H9 (cell line): Measurements from ENCODE around the gene ANXA2. TPM values are rescaled to one million over a fixed set of nuclear protein-coding genes. Genes with fewer than 3 reads are reported as not detected.

Experiments
- DNase-seq: peaks from one replicate; pipeline ENCODE4 v3.0.0-alpha.2; 2017
- H2AFZ ChIP-seq: one replicate; pipeline ENCODE4 v1.6.1; 2013; ENCODE audit warnings: mild to moderate bottlenecking, low read length, control low read depth, moderate library complexity
- H2AK5ac ChIP-seq: 2 replicates; pipeline ENCODE4 v1.6.1; 2013; ENCODE audit warnings: low read length, control low read depth, mixed read lengths; ENCODE audit not compliant: insufficient read length
- H2BK120ac ChIP-seq: one replicate; pipeline ENCODE4 v1.6.1; 2013; ENCODE audit warnings: low read depth, mild to moderate bottlenecking, low read length, control low read depth, inconsistent platforms; ENCODE audit not compliant: poor library complexity, severe bottlenecking
- H2BK12ac ChIP-seq: 2 replicates; pipeline ENCODE4 v1.6.1; 2013; ENCODE audit warnings: low read length, control low read depth, mixed read lengths, low read depth; ENCODE audit not compliant: insufficient read length
- H2BK15ac ChIP-seq: 2 replicates; pipeline ENCODE4 v1.6.1; 2013; ENCODE audit warnings: low read depth, low read length, control low read depth
- H2BK20ac ChIP-seq: one replicate; pipeline ENCODE4 v1.6.1; 2013; ENCODE audit warnings: low read depth, mild to moderate bottlenecking, low read length, control low read depth, inconsistent platforms; ENCODE audit not compliant: poor library complexity, severe bottlenecking
- H2BK5ac ChIP-seq: 2 replicates; pipeline ENCODE4 v1.6.1; 2013; ENCODE audit warnings: low read length, control low read depth, mixed read lengths; ENCODE audit not compliant: insufficient read length
- H3K14ac ChIP-seq: 2 replicates; pipeline ENCODE4 v1.6.1; 2013; ENCODE audit warnings: low read length, control low read depth; ENCODE audit not compliant: insufficient read depth
- H3K18ac ChIP-seq: 2 replicates; pipeline ENCODE4 v1.6.1; 2013; ENCODE audit warnings: low read depth, mild to moderate bottlenecking, mixed read lengths, low read length, control low read depth; ENCODE audit not compliant: insufficient read length
- H3K23ac ChIP-seq: 2 replicates; pipeline ENCODE4 v1.6.1; 2013; ENCODE audit warnings: low read length, control low read depth, mixed read lengths, low read depth; ENCODE audit not compliant: insufficient read length
- H3K23me2 ChIP-seq: 2 replicates; pipeline ENCODE4 v1.6.1; 2013; ENCODE audit warnings: low read depth, mild to moderate bottlenecking, mixed read lengths, low read length, control low read depth; ENCODE audit not compliant: insufficient read length, poor library complexity, severe bottlenecking
- H3K27ac ChIP-seq: 2 replicates; pipeline ENCODE4 v1.5.1; 2013; ENCODE audit warnings: low read length, control low read depth, mixed read lengths, low read depth; ENCODE audit not compliant: insufficient read length
- H3K27me3 ChIP-seq: 2 replicates; pipeline ENCODE4 v1.6.1; 2013; ENCODE audit warnings: low read length, control low read depth, inconsistent platforms; ENCODE audit not compliant: insufficient read depth
- H3K4ac ChIP-seq: 2 replicates; pipeline ENCODE4 v1.6.1; 2013; ENCODE audit warnings: low read depth, mild to moderate bottlenecking, control low read depth, inconsistent platforms, low read length, moderate library complexity
- H3K4me1 ChIP-seq: 2 replicates; pipeline ENCODE4 v1.6.1; 2013; ENCODE audit warnings: low read length, control low read depth, inconsistent platforms; ENCODE audit not compliant: insufficient read depth
- H3K4me2 ChIP-seq: 2 replicates; pipeline ENCODE4 v1.6.1; 2013; ENCODE audit warnings: low read length, control low read depth, mixed read lengths; ENCODE audit not compliant: insufficient read length, insufficient read depth
- H3K56ac ChIP-seq: 2 replicates; pipeline ENCODE4 v1.6.1; 2013; ENCODE audit warnings: low read depth, mild to moderate bottlenecking, mixed read lengths, low read length, control low read depth; ENCODE audit not compliant: insufficient read length
- H3K79me1 ChIP-seq: 2 replicates; pipeline ENCODE4 v1.6.1; 2013; ENCODE audit warnings: low read depth, mild to moderate bottlenecking, moderate library complexity, low read length, control low read depth, inconsistent platforms; ENCODE audit not compliant: insufficient read depth, poor library complexity, severe bottlenecking
- H3K79me2 ChIP-seq: 2 replicates; pipeline ENCODE4 v1.6.1; 2013; ENCODE audit warnings: low read length, control low read depth, inconsistent platforms; ENCODE audit not compliant: insufficient read depth
- H3K9ac ChIP-seq: 2 replicates; pipeline ENCODE4 v1.6.1; 2013; ENCODE audit warnings: low read length, control low read depth, mixed read lengths; ENCODE audit not compliant: insufficient read length; ENCODE audit errors: extremely low read depth
- H3K9me3 ChIP-seq: one replicate; pipeline ENCODE4 v1.6.1; 2013; ENCODE audit warnings: low read depth, low read length, inconsistent platforms; ENCODE audit not compliant: control insufficient read depth
- H3T11ph ChIP-seq: one replicate; pipeline ENCODE4 v1.6.1; 2013; ENCODE audit warnings: mild to moderate bottlenecking, low read length, control low read depth, inconsistent platforms
- H4K20me1 ChIP-seq: one replicate; pipeline ENCODE4 v1.6.1; 2013; ENCODE audit not compliant: control insufficient read depth, insufficient read length, insufficient read depth
- H4K5ac ChIP-seq: 2 replicates; pipeline ENCODE4 v1.6.1; 2013; ENCODE audit warnings: low read depth, mild to moderate bottlenecking, mixed read lengths, low read length, control low read depth; ENCODE audit not compliant: insufficient read length
- H4K8ac ChIP-seq: replicated peaks from 2 replicates; pipeline ENCODE4 v1.6.1; 2013; ENCODE audit warnings: low read length, control low read depth, mixed read lengths, low read depth; ENCODE audit not compliant: insufficient read length
- H4K91ac ChIP-seq: 2 replicates; pipeline ENCODE4 v1.6.1; 2013; ENCODE audit warnings: low read depth, mild to moderate bottlenecking, moderate library complexity, mixed read lengths, low read length, control low read depth; ENCODE audit not compliant: insufficient read length
- H3K27ac Mint-ChIP-seq, 3 experiments: 2 replicates in 2 of 3; 3 replicates in 1 of 3; pipeline ENCODE4 v1.8.0; 2020 to 2021; ENCODE audit warnings: mixed read lengths in 3 of 3, mild to moderate bottlenecking in 1 of 3, moderate library complexity in 1 of 3
- H3K27me3 Mint-ChIP-seq: 2 replicates; pipeline ENCODE4 v1.8.0; 2021; ENCODE audit warnings: low read depth, mild to moderate bottlenecking, moderate library complexity, mixed read lengths
- H3K36me3 Mint-ChIP-seq, 3 experiments: 2 replicates in 2 of 3; 3 replicates in 1 of 3; pipeline ENCODE4 v1.8.0; 2020 to 2021; ENCODE audit warnings: low read depth in 3 of 3, mixed read lengths in 3 of 3; ENCODE audit not compliant: insufficient read depth in 1 of 3
- H3K4me1 Mint-ChIP-seq, 2 experiments: 2 replicates each; pipeline ENCODE4 v1.8.0; 2020; ENCODE audit warnings: mixed read lengths in 2 of 2
- H3K4me3 Mint-ChIP-seq, 2 experiments: 2 replicates in 1 of 2; 3 replicates in 1 of 2; pipeline ENCODE4 v1.8.0; 2020 to 2021; ENCODE audit warnings: mild to moderate bottlenecking in 2 of 2, mixed read lengths in 2 of 2, moderate library complexity in 1 of 2
- H3K9me3 Mint-ChIP-seq, 2 experiments: 2 replicates in 1 of 2; 3 replicates in 1 of 2; pipeline ENCODE4 v1.8.0; 2020; ENCODE audit warnings: mild to moderate bottlenecking in 2 of 2, mixed read lengths in 2 of 2, moderate library complexity in 1 of 2
- WGBS: extraction: QIAGEN DNeasy Blood & Tissue Kit; methylation state at CpG from one replicate; pipeline ENCODE4 v1.1.7; 2013; ENCODE audit warnings: missing lambda C conversion rate, low lambda C conversion rate, mixed read lengths; ENCODE audit not compliant: insufficient read length; ENCODE audit errors: extremely low coverage; 5-methylcytosine and 5-hydroxymethylcytosine counted together
- total RNA-seq: library from RNA; stranded (reverse); gene quantifications from 2 replicates; pipeline ENCODE4 v1.2.1, GENCODE V29; 2021
- TF ChIP-seq, protein P1 (sequence below): fragments of 200-600 bp; sonication (generic); conservative IDR thresholded peaks from 3 replicates; pipeline ENCODE4 v1.8.0; 2021; ENCODE audit warnings: antibody characterized with exemption, mild to moderate bottlenecking

ANXA2 gene
- total RNA-seq, 1 experiment from 2014 or later = 126 TPM

DNA sequence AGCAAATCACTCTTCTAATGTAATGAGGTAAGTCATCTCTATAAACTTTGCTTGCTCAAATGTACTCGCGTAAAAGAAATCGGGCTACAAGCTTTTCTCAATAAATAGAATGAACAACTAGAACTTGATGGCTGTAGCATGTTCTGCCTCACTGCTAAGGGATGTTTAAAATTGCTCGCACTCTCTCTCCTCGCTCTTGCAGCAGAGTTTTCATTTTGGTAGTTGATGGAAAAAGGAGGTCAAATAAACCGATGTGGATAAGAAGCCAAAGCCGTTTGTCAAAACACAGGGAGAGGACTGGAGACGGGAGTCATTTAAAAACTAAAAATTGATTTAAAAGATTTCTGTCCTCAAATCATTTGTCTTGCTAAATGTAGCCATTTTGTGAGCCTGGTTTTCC, 53.3 kb downstream of the ANXA2 start:
- H3K9me3 Mint-ChIP-seq = peaks cover 0 to 1% of the 10 kb centered on the region in 2 experiments; a peak in 1 of 5 replicates

More for the DNA sequence above, 53.3 kb downstream of the ANXA2 start:
- H4K8ac ChIP-seq = no peak overlapping the region
- no peak overlapping the region for H2AFZ ChIP-seq
- no peak overlapping the region for H2BK15ac ChIP-seq
- no peak overlapping the region for H2BK5ac ChIP-seq
- H3K56ac ChIP-seq = no peak overlapping the region
- no peak overlapping the region for H2BK120ac ChIP-seq
- no peak overlapping the region for H3K4me2 ChIP-seq
- no peak overlapping the region for H2BK12ac ChIP-seq
- no peak overlapping the region for H3K14ac ChIP-seq
- H3K27me3 ChIP-seq = no peaks in the 10 kb centered on the region
- no peaks in the 10 kb centered on the region for H3K23me2 ChIP-seq
- H3K9ac ChIP-seq = no peak overlapping the region
- Mint-ChIP-seq H3K27me3 (no peaks in the 10 kb centered on the region), H3K36me3 (peaks cover 13 to 25% (median 17%) of the 10 kb centered on the region in 3 experiments; a peak in 6 of 7 replicates), H3K4me3 (no peak overlapping the region), H3K27ac (no peak overlapping the region), H3K4me1 (peaks cover 22 to 43% of the 10 kb centered on the region in 2 experiments)
- H3K79me1 ChIP-seq = no peaks in the 10 kb centered on the region
- H4K20me1 ChIP-seq = no peaks in the 10 kb centered on the region
- H3T11ph ChIP-seq = no peak overlapping the region
- H3K23ac ChIP-seq = no peak overlapping the region
- DNase-seq = no peak
- no peak overlapping the region for H4K91ac ChIP-seq
- WGBS = no CpG with 5 or more reads among the region's 8 CpGs
- H3K18ac ChIP-seq = no peak overlapping the region
- peaks cover 3% of the 10 kb centered on the region; the same call in 1 of the 2 replicates for H3K4me1 ChIP-seq
- no peaks in the 10 kb centered on the region for H3K9me3 ChIP-seq
- no peak overlapping the region for H2AK5ac ChIP-seq
- no peak overlapping the region for H2BK20ac ChIP-seq
- no peaks in the 10 kb centered on the region for H3K79me2 ChIP-seq
- no peak overlapping the region for H4K5ac ChIP-seq
- H3K27ac ChIP-seq = no peak overlapping the region
- no peak overlapping the region for H3K4ac ChIP-seq
- TF ChIP-seq, protein P1, sequence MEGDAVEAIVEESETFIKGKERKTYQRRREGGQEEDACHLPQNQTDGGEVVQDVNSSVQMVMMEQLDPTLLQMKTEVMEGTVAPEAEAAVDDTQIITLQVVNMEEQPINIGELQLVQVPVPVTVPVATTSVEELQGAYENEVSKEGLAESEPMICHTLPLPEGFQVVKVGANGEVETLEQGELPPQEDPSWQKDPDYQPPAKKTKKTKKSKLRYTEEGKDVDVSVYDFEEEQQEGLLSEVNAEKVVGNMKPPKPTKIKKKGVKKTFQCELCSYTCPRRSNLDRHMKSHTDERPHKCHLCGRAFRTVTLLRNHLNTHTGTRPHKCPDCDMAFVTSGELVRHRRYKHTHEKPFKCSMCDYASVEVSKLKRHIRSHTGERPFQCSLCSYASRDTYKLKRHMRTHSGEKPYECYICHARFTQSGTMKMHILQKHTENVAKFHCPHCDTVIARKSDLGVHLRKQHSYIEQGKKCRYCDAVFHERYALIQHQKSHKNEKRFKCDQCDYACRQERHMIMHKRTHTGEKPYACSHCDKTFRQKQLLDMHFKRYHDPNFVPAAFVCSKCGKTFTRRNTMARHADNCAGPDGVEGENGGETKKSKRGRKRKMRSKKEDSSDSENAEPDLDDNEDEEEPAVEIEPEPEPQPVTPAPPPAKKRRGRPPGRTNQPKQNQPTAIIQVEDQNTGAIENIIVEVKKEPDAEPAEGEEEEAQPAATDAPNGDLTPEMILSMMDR = no peak
